ENCODE data around the gene APLF. TPM values are rescaled to one million over a fixed set of nuclear protein-coding genes. Genes with fewer than 3 reads are reported as not detected.

APLF gene
- total and polyA plus RNA-seq, 4 donors = 0.18 to 3.8 (median 1.0) TPM

DNA sequence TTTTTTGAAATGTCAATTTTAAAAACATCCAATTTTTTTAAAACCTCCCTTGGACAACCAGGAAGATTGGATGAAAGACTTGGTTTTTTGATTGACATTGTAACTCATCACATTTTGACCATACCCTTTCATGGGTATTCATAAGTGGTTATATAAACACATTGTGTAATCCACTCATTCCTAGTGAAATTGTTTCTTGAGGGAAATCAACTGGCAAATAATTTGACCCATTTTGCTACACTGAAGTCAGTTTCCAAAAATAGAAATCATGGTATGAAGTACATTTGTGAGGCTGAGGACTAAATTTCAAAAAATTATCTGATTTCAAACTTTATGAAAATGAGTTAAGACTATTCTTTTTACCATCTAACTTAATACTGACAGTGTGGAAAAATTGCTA lies 31.8 kb upstream of the APLF start:
- no peaks in the 10 kb centered on the region for H3K27me3 ChIP-seq (ENCODE audit: control insufficient read depth in 4 of 4, insufficient read depth in 4 of 4, low read length in 3 of 4)
- H3K36me3 ChIP-seq (ENCODE audit: control insufficient read depth in 4 of 4, insufficient read depth in 3 of 4, low read depth in 1 of 4, low read length in 3 of 4) = no peaks in the 10 kb centered on the region
- H3K4me3 ChIP-seq (ENCODE audit: low read depth in 1 of 3, low read length in 3 of 3) = no peak overlapping the region
- no peaks in the 10 kb centered on the region for H3K9me3 ChIP-seq (ENCODE audit: control insufficient read depth in 4 of 4, low read length in 3 of 4)
- H3K9ac ChIP-seq (ENCODE audit: low read depth in 1 of 2, low read length in 2 of 2) = no peak overlapping the region
- no peak for DNase-seq (ENCODE audit: low spot score)
- TF ChIP-seq, protein P1, sequence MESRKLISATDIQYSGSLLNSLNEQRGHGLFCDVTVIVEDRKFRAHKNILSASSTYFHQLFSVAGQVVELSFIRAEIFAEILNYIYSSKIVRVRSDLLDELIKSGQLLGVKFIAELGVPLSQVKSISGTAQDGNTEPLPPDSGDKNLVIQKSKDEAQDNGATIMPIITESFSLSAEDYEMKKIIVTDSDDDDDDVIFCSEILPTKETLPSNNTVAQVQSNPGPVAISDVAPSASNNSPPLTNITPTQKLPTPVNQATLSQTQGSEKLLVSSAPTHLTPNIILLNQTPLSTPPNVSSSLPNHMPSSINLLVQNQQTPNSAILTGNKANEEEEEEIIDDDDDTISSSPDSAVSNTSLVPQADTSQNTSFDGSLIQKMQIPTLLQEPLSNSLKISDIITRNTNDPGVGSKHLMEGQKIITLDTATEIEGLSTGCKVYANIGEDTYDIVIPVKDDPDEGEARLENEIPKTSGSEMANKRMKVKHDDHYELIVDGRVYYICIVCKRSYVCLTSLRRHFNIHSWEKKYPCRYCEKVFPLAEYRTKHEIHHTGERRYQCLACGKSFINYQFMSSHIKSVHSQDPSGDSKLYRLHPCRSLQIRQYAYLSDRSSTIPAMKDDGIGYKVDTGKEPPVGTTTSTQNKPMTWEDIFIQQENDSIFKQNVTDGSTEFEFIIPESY (IDR thresholded peaks at IDR 0.05) = no peak
- TF ChIP-seq HNF4A (conservative IDR thresholded peaks at IDR 0.05) = peak in 1 of 2 donors; percentile 6
- TF ChIP-seq JUND (IDR thresholded peaks at IDR 0.05) = peak in 1 of 2 donors; percentile 32
- peak overlapping the region in 1 of 2 donors; percentile 32 for H3K27ac ChIP-seq (ENCODE audit: low read depth in 1 of 2, low read length in 2 of 2)
- H3K4me1 ChIP-seq (ENCODE audit: control insufficient read depth in 4 of 4, insufficient read depth in 4 of 4, low read length in 3 of 4) = peaks cover 6 to 29% (median 8%) of the 10 kb centered on the region in 4 donors

DNA sequence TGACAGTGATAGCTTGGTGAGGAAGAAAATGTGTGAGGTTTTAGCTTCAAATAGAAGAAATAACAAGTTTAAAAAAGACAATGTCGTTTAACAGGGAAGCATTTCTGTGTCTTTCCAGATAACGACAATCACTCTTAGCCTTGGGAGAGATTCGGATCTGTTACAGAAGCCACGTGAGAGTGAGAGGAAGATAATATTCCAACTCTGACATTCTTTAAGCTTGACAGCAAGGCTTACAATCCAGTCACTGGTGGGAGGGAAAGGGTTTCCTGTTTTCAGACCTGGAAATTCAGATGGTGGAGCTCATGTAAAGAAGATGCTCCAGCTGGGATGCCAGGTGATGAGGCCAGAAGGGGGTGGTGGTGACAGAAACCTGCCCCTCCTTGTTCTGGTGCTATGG lies 31.1 kb upstream of the APLF start:
- H3K27me3 ChIP-seq (ENCODE audit: control insufficient read depth in 4 of 4, insufficient read depth in 4 of 4, low read length in 3 of 4) = no peaks in the 10 kb centered on the region
- no peak overlapping the region for H3K9ac ChIP-seq (ENCODE audit: low read depth in 1 of 2, low read length in 2 of 2)
- WGBS = 74% methylated on average over 4 of the region's 4 CpGs
- H3K4me3 ChIP-seq (ENCODE audit: low read depth in 1 of 3, low read length in 3 of 3) = no peak overlapping the region
- DNase-seq (ENCODE audit: low spot score) = no peak
- H3K4me1 ChIP-seq (ENCODE audit: control insufficient read depth in 4 of 4, insufficient read depth in 4 of 4, low read length in 3 of 4) = peaks cover 4 to 29% (median 11%) of the 10 kb centered on the region in 4 donors
- H3K9me3 ChIP-seq (ENCODE audit: control insufficient read depth in 4 of 4, low read length in 3 of 4) = no peaks in the 10 kb centered on the region
- TF ChIP-seq NR2F2 (IDR thresholded peaks at IDR 0.05) (no peak), JUND (IDR thresholded peaks at IDR 0.05) (no peak), FOXA2 (IDR thresholded peaks at IDR 0.05) (no peak), SP1 (IDR thresholded peaks at IDR 0.05) (no peak), GABPA (IDR thresholded peaks at IDR 0.05 in 1 of 2, conservative IDR thresholded peaks at IDR 0.05 in 1 of 2) (no peak), RXRA (IDR thresholded peaks at IDR 0.05) (no peak), EGR1 (IDR thresholded peaks at IDR 0.05; ENCODE audit: low read depth in 2 of 2) (no peak), RAD21 (IDR thresholded peaks at IDR 0.05) (no peak), HNF4G (IDR thresholded peaks at IDR 0.05) (no peak), TAF1 (conservative IDR thresholded peaks at IDR 0.05) (no peak), HNF4A (conservative IDR thresholded peaks at IDR 0.05) (no peak), FOXA1 (IDR thresholded peaks at IDR 0.05) (no peak), YY1 (IDR thresholded peaks at IDR 0.05) (no peak)
- TF ChIP-seq, protein P2, sequence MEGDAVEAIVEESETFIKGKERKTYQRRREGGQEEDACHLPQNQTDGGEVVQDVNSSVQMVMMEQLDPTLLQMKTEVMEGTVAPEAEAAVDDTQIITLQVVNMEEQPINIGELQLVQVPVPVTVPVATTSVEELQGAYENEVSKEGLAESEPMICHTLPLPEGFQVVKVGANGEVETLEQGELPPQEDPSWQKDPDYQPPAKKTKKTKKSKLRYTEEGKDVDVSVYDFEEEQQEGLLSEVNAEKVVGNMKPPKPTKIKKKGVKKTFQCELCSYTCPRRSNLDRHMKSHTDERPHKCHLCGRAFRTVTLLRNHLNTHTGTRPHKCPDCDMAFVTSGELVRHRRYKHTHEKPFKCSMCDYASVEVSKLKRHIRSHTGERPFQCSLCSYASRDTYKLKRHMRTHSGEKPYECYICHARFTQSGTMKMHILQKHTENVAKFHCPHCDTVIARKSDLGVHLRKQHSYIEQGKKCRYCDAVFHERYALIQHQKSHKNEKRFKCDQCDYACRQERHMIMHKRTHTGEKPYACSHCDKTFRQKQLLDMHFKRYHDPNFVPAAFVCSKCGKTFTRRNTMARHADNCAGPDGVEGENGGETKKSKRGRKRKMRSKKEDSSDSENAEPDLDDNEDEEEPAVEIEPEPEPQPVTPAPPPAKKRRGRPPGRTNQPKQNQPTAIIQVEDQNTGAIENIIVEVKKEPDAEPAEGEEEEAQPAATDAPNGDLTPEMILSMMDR (IDR thresholded peaks at IDR 0.05; ENCODE audit: low read depth, low read length, missing input control) = no peak
- TF ChIP-seq, protein P3, sequence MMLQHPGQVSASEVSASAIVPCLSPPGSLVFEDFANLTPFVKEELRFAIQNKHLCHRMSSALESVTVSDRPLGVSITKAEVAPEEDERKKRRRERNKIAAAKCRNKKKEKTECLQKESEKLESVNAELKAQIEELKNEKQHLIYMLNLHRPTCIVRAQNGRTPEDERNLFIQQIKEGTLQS (IDR thresholded peaks at IDR 0.05) = no peak
- TF ChIP-seq, protein P4, sequence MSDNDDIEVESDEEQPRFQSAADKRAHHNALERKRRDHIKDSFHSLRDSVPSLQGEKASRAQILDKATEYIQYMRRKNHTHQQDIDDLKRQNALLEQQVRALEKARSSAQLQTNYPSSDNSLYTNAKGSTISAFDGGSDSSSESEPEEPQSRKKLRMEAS (IDR thresholded peaks at IDR 0.05) = no peak
- TF ChIP-seq, protein P5, sequence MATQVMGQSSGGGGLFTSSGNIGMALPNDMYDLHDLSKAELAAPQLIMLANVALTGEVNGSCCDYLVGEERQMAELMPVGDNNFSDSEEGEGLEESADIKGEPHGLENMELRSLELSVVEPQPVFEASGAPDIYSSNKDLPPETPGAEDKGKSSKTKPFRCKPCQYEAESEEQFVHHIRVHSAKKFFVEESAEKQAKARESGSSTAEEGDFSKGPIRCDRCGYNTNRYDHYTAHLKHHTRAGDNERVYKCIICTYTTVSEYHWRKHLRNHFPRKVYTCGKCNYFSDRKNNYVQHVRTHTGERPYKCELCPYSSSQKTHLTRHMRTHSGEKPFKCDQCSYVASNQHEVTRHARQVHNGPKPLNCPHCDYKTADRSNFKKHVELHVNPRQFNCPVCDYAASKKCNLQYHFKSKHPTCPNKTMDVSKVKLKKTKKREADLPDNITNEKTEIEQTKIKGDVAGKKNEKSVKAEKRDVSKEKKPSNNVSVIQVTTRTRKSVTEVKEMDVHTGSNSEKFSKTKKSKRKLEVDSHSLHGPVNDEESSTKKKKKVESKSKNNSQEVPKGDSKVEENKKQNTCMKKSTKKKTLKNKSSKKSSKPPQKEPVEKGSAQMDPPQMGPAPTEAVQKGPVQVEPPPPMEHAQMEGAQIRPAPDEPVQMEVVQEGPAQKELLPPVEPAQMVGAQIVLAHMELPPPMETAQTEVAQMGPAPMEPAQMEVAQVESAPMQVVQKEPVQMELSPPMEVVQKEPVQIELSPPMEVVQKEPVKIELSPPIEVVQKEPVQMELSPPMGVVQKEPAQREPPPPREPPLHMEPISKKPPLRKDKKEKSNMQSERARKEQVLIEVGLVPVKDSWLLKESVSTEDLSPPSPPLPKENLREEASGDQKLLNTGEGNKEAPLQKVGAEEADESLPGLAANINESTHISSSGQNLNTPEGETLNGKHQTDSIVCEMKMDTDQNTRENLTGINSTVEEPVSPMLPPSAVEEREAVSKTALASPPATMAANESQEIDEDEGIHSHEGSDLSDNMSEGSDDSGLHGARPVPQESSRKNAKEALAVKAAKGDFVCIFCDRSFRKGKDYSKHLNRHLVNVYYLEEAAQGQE (IDR thresholded peaks at IDR 0.05) = no peak
- TF ChIP-seq, protein P1 (IDR thresholded peaks at IDR 0.05) = no peak
- H3K27ac ChIP-seq (ENCODE audit: low read depth in 1 of 2, low read length in 2 of 2) = no peak overlapping the region
- H3K36me3 ChIP-seq (ENCODE audit: control insufficient read depth in 4 of 4, insufficient read depth in 3 of 4, low read depth in 1 of 4, low read length in 3 of 4) = no peaks in the 10 kb centered on the region

All from liver (tissue), 9 donors.